NB4 (cell line): ENCODE measurements around the gene HMCN2.

ENCODE experiments used
- POLR2A ChIP-seq: IDR thresholded peaks from 2 replicates; pipeline ENCODE4 v1.6.1; 2011; ENCODE audit warnings: mild to moderate bottlenecking; ENCODE audit not compliant: insufficient read length; ENCODE audit errors: extremely low read depth
- TF ChIP-seq, protein P1 (sequence below): IDR thresholded peaks from one replicate; pipeline ENCODE4 v1.5.1; 2012; ENCODE audit warnings: low read depth, low read length
- TF ChIP-seq, protein P2 (sequence below): IDR thresholded peaks from 2 replicates; pipeline ENCODE4 v1.6.1; 2011; ENCODE audit warnings: low read depth, low read length

DNA sequence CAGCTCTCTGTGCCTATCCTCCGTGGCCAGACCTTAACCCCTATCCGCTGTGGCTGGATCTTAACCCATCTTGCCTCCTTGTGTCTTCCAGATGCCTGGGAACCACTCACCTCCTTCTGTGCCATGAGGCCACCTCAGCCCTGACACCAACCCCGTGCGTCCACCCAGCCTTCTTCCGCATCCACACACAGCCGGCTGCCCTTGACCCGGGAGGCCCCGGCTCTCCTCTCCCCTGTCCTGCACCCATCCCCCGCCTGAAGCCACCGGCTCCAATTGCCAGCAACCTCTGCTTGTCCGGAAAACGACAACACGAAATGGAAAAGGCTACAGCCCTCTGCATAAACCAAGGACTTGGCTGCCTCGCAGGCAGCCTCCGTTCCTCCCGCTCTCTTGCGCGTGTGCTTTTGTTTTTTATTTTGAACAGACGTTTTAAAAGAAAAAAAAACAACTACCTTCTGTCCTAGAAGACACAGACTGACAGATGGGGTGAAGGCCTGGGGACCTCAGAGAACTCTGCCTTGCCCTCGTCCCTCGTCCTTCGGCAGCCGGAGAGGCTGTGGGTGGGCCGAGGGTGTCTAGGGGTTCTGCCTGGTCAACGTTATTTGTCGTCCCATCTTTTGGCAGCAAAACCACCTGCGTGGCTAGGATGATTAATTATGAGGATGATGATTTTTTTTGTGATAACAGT is 32.5 kb upstream of the HMCN2 start:
- TF ChIP-seq, protein P1, sequence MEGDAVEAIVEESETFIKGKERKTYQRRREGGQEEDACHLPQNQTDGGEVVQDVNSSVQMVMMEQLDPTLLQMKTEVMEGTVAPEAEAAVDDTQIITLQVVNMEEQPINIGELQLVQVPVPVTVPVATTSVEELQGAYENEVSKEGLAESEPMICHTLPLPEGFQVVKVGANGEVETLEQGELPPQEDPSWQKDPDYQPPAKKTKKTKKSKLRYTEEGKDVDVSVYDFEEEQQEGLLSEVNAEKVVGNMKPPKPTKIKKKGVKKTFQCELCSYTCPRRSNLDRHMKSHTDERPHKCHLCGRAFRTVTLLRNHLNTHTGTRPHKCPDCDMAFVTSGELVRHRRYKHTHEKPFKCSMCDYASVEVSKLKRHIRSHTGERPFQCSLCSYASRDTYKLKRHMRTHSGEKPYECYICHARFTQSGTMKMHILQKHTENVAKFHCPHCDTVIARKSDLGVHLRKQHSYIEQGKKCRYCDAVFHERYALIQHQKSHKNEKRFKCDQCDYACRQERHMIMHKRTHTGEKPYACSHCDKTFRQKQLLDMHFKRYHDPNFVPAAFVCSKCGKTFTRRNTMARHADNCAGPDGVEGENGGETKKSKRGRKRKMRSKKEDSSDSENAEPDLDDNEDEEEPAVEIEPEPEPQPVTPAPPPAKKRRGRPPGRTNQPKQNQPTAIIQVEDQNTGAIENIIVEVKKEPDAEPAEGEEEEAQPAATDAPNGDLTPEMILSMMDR = no peak
- TF ChIP-seq, protein P2, sequence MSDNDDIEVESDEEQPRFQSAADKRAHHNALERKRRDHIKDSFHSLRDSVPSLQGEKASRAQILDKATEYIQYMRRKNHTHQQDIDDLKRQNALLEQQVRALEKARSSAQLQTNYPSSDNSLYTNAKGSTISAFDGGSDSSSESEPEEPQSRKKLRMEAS = no peak
- TF ChIP-seq POLR2A = no peak
